HepG2 (cell line): Measurements from ENCODE around the gene RGS13. TPM values are rescaled to one million over a fixed set of nuclear protein-coding genes. Genes with fewer than 3 reads are reported as not detected.

Experiments
- CREB1 ChIP-seq, 2 experiments: fragments of 450-650 bp in 1 of 2; IDR thresholded peaks; 2 replicates each; pipeline ENCODE4 v1.6.1; 2016 to 2017; ENCODE audit warnings: control low read depth in 1 of 2, mild to moderate bottlenecking in 1 of 2, missing compliant biosample characterization in 1 of 2, missing genetic modification characterization in 1 of 2
- ZNF879 ChIP-seq: sonication (generic); formaldehyde crosslinking; IDR thresholded peaks from 2 replicates; pipeline ENCODE4 v1.8.1; 2023; ENCODE audit warnings: missing genetic modification reagents
- polyA plus RNA-seq, 8 experiments: library from polyadenylated mRNA; depleted of rRNA in 3 of 8; stranded (reverse) in 7 of 8; unstranded in 1 of 8; fragments of >200 nt; fragmentation: Illumina TruSeq in 4 of 8; extraction: Trizol in 4 of 8; gene quantifications; 2 replicates each; pipeline versions ENCODE4 v1.2.1 to v1.2.3, GENCODE V29; 2011 to 2016; ENCODE audit warnings: low read depth in 4 of 8, missing spikeins in 1 of 8, mixed read lengths in 1 of 8; ENCODE audit not compliant: insufficient read depth in 1 of 8
- total RNA-seq, 5 experiments: library from RNA; depleted of rRNA; stranded (reverse); fragments of >200 nt; fragmentation: Illumina TruSeq; extraction: Trizol; gene quantifications; 2 replicates each; pipeline ENCODE4 v1.2.3, GENCODE V29; 2016; ENCODE audit warnings: low read depth in 1 of 5
- TF ChIP-seq, protein P1 (sequence below): sonication (generic); formaldehyde crosslinking; IDR thresholded peaks from 2 replicates; pipeline ENCODE4 v1.8.1; 2022; ENCODE audit warnings: low read depth, mild to moderate bottlenecking, missing genetic modification reagents
- TF ChIP-seq, protein P2 (sequence below): sonication (generic); formaldehyde crosslinking; IDR thresholded peaks from 2 replicates; pipeline ENCODE4 v1.4.0; 2020; ENCODE audit warnings: mild to moderate bottlenecking, missing genetic modification reagents
- TF ChIP-seq, protein P3 (sequence below): IDR thresholded peaks from 2 replicates; pipeline ENCODE4 v1.6.1; 2012; ENCODE audit warnings: low read length, improper control_type of control experiment
- TF ChIP-seq, protein P4 (sequence below): sonication (generic); formaldehyde crosslinking; IDR thresholded peaks from 2 replicates; pipeline ENCODE4 v1.5.0; 2020; ENCODE audit warnings: mild to moderate bottlenecking, missing genetic modification reagents
- TF ChIP-seq, protein P5 (sequence below): sonication (generic); formaldehyde crosslinking; IDR thresholded peaks from 2 replicates; pipeline ENCODE4 v1.5.0; 2020; ENCODE audit warnings: missing genetic modification reagents

RGS13 gene
- total and polyA plus RNA-seq, 2 of the 13 experiments (the other 11 are each of a cell fraction or from before 2014, with no cell fraction given): not detected

DNA sequence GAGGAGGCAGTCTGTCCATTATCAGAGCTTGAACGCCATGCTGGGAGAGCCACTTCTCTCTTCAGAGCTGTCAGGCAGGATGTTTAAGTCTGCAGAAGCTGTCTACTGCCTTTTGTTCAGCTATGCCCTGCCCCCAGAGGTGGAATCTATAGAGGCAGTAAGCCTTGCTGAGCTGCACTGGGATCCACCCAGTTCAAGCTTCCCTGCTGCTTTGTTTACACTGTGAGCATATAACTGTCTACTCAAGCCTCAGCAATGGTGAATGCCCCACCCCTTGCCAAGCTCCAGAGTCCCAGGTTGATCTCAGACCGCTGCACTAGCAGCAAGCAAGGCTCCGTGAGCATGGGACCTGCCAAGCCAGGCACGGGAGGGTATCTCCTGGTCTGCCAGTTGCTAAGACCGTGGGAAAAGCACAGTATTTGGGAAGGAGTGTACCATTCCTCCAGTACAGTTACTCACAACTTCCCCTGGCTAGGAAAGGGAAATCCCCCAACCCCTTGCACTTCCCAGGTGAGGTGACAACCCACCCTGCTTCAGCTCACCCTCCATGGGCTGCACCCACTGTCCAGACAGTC, 32.5 kb downstream of the RGS13 start (continued):
- TF ChIP-seq, protein P1, sequence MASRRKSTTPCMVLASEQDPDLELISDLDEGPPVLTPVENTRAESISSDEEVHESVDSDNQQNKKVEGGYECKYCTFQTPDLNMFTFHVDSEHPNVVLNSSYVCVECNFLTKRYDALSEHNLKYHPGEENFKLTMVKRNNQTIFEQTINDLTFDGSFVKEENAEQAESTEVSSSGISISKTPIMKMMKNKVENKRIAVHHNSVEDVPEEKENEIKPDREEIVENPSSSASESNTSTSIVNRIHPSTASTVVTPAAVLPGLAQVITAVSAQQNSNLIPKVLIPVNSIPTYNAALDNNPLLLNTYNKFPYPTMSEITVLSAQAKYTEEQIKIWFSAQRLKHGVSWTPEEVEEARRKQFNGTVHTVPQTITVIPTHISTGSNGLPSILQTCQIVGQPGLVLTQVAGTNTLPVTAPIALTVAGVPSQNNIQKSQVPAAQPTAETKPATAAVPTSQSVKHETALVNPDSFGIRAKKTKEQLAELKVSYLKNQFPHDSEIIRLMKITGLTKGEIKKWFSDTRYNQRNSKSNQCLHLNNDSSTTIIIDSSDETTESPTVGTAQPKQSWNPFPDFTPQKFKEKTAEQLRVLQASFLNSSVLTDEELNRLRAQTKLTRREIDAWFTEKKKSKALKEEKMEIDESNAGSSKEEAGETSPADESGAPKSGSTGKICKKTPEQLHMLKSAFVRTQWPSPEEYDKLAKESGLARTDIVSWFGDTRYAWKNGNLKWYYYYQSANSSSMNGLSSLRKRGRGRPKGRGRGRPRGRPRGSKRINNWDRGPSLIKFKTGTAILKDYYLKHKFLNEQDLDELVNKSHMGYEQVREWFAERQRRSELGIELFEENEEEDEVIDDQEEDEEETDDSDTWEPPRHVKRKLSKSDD (CRISPR knock-in tag): no peak
- TF ChIP-seq, protein P2, sequence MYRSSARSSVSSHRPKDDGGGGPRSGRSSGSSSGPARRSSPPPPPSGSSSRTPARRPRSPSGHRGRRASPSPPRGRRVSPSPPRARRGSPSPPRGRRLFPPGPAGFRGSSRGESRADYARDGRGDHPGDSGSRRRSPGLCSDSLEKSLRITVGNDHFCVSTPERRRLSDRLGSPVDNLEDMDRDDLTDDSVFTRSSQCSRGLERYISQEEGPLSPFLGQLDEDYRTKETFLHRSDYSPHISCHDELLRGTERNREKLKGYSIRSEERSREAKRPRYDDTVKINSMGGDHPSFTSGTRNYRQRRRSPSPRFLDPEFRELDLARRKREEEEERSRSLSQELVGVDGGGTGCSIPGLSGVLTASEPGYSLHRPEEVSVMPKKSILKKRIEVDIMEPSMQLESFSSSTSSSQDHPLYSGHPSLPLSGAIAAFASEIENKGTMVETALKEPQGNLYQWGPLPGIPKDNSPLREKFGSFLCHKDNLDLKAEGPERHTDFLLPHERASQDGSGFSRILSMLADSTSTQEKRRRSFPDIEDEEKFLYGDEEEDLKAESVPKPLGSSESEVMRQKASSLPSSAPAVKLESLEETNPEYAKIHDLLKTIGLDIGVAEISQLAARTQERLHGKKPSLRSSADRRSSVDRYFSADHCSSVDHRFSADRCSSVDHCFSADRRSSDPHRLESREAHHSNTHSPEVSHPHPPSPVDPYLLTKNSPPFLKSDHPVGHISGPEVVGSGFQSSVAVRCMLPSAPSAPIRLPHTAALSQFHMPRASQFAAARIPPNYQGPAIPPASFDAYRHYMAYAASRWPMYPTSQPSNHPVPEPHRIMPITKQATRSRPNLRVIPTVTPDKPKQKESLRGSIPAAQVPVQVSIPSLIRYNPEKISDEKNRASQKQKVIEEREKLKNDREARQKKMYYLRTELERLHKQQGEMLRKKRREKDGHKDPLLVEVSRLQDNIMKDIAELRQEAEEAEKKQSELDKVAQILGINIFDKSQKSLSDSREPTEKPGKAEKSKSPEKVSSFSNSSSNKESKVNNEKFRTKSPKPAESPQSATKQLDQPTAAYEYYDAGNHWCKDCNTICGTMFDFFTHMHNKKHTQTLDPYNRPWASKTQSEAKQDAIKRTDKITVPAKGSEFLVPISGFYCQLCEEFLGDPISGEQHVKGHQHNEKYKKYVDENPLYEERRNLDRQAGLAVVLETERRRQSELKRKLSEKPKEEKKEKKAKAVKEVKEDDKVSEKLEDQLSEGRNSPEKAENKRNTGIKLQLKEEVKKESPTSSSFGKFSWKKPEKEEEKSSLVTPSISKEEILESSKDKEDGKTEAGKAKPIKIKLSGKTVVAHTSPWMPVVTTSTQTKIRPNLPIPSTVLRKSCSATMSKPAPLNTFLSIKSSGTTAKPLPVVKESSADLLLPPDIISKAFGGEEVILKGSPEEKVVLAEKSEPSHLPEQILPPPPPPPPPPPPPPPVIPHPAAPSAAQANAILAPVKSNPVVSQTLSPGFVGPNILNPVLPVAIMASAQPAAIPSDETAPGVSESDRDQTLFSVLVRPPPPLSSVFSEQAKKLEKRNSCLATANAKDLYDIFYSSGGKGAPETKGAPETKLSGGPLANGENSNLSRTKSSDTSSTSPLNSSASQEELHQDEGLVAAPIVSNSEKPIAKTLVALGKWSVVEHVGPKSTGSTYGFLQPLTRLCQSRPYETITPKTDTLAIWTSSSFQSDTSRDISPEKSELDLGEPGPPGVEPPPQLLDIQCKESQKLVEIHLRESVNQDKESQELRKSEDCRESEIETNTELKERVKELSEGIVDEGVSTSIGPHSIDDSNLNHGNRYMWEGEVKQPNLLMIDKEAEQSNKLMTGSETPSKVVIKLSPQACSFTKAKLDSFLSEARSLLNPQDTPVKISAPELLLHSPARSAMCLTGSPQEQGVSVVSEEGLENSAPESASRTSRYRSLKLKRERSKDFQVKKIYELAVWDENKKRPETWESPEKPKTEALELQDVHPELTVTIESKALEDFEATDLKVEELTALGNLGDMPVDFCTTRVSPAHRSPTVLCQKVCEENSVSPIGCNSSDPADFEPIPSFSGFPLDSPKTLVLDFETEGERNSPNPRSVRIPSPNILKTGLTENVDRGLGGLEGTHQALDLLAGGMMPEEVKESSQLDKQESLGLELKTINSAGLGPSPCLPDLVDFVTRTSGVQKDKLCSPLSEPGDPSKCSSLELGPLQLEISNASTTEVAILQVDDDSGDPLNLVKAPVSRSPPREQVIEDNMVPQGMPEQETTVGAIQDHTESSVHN (CRISPR knock-in tag): no peak
- TF ChIP-seq, protein P3, sequence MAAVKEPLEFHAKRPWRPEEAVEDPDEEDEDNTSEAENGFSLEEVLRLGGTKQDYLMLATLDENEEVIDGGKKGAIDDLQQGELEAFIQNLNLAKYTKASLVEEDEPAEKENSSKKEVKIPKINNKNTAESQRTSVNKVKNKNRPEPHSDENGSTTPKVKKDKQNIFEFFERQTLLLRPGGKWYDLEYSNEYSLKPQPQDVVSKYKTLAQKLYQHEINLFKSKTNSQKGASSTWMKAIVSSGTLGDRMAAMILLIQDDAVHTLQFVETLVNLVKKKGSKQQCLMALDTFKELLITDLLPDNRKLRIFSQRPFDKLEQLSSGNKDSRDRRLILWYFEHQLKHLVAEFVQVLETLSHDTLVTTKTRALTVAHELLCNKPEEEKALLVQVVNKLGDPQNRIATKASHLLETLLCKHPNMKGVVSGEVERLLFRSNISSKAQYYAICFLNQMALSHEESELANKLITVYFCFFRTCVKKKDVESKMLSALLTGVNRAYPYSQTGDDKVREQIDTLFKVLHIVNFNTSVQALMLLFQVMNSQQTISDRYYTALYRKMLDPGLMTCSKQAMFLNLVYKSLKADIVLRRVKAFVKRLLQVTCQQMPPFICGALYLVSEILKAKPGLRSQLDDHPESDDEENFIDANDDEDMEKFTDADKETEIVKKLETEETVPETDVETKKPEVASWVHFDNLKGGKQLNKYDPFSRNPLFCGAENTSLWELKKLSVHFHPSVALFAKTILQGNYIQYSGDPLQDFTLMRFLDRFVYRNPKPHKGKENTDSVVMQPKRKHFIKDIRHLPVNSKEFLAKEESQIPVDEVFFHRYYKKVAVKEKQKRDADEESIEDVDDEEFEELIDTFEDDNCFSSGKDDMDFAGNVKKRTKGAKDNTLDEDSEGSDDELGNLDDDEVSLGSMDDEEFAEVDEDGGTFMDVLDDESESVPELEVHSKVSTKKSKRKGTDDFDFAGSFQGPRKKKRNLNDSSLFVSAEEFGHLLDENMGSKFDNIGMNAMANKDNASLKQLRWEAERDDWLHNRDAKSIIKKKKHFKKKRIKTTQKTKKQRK: no peak
- TF ChIP-seq, protein P4, sequence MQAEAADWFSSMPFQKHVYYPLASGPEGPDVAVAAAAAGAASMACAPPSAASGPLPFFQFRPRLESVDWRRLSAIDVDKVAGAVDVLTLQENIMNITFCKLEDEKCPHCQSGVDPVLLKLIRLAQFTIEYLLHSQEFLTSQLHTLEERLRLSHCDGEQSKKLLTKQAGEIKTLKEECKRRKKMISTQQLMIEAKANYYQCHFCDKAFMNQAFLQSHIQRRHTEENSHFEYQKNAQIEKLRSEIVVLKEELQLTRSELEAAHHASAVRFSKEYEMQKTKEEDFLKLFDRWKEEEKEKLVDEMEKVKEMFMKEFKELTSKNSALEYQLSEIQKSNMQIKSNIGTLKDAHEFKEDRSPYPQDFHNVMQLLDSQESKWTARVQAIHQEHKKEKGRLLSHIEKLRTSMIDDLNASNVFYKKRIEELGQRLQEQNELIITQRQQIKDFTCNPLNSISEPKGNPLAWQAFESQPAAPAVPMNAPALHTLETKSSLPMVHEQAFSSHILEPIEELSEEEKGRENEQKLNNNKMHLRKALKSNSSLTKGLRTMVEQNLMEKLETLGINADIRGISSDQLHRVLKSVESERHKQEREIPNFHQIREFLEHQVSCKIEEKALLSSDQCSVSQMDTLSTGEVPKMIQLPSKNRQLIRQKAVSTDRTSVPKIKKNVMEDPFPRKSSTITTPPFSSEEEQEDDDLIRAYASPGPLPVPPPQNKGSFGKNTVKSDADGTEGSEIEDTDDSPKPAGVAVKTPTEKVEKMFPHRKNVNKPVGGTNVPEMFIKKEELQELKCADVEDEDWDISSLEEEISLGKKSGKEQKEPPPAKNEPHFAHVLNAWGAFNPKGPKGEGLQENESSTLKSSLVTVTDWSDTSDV: no peak
- TF ChIP-seq, protein P5, sequence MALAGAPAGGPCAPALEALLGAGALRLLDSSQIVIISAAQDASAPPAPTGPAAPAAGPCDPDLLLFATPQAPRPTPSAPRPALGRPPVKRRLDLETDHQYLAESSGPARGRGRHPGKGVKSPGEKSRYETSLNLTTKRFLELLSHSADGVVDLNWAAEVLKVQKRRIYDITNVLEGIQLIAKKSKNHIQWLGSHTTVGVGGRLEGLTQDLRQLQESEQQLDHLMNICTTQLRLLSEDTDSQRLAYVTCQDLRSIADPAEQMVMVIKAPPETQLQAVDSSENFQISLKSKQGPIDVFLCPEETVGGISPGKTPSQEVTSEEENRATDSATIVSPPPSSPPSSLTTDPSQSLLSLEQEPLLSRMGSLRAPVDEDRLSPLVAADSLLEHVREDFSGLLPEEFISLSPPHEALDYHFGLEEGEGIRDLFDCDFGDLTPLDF: no peak
- TF ChIP-seq ZNF879 (CRISPR knock-in tag): no peak
- no peak for TF ChIP-seq CREB1 (IDR thresholded peaks at IDR 0.05)
- no peak for TF ChIP-seq CREB1 (CRISPR knock-in tag; IDR thresholded peaks at IDR 0.05)
